Endothelial cell of umbilical vein (primary cell): Measurements from ENCODE around the gene P2RX3. TPM values are rescaled to one million over a fixed set of nuclear protein-coding genes. Genes with fewer than 3 reads are reported as not detected.

ENCODE experiments used
- BruUV-seq: library from RNA; stranded (reverse); fragments of 400-500 nt; replicated peaks from 2 replicates; lab custom pipeline; 2021; lab: Mats Ljungman, UMichigan
- CTCF ChIA-PET: fragments of 300-600, 350-600 bp; sonication (Branson Sonifier 250); formaldehyde crosslinking; loops from one replicate; lab custom pipeline; 2021; ENCODE audit warnings: antibody characterized with exemption, inconsistent platforms; lab: Charles Lee
- POLR2A ChIA-PET: fragments of 300-600, 350-600 bp; sonication (Branson Sonifier 250); formaldehyde crosslinking; loops from one replicate; lab custom pipeline; 2021; ENCODE audit warnings: antibody characterized with exemption, inconsistent platforms; lab: Charles Lee
- DNase-seq: peaks from one replicate; pipeline ENCODE4 v3.0.0-alpha.2; 2011; ENCODE audit warnings: low read depth, low spot score
- FAIRE-seq: peaks from 2 replicates; lab custom pipeline; 2011; peaks lifted over from hg19 to GRCh38; lab: Jason Lieb, UNC
- H2AFZ ChIP-seq: 2 replicates; pipeline ENCODE4 v1.6.0; 2012; ENCODE audit warnings: low read depth, low read length, control low read depth, inconsistent platforms
- H3K27ac ChIP-seq: 2 replicates; pipeline ENCODE4 v1.5.1; 2011; ENCODE audit warnings: low read depth, mild to moderate bottlenecking, control low read depth, low read length, moderate library complexity; ENCODE audit not compliant: insufficient read depth
- H3K27me3 ChIP-seq, 2 experiments: 2 replicates each; pipeline versions ENCODE4 v1.6.0 to v1.6.1; 2011; ENCODE audit warnings: low read length in 2 of 2, mixed read lengths in 1 of 2; ENCODE audit not compliant: control insufficient read depth in 2 of 2, insufficient read depth in 2 of 2
- H3K36me3 ChIP-seq, 2 experiments: 2 replicates in 1 of 2; 3 replicates in 1 of 2; pipeline ENCODE4 v1.5.1; 2011; ENCODE audit warnings: low read length in 2 of 2, mild to moderate bottlenecking in 1 of 2, moderate library complexity in 1 of 2; ENCODE audit not compliant: control insufficient read depth in 2 of 2, insufficient read depth in 2 of 2; ENCODE audit errors: extremely low read depth in 1 of 2
- H3K4me1 ChIP-seq: 3 replicates; pipeline ENCODE4 v1.5.1; 2011; ENCODE audit warnings: mild to moderate bottlenecking, low read length; ENCODE audit not compliant: control insufficient read depth, insufficient read depth; ENCODE audit errors: extremely low read depth
- H3K4me2 ChIP-seq: 2 replicates; pipeline ENCODE4 v1.6.1; 2011; ENCODE audit warnings: low read length, control low read depth, mixed read lengths; ENCODE audit not compliant: insufficient read depth
- H3K4me3 ChIP-seq, 3 experiments: fragments of 200-600 bp in 1 of 3; sonication (generic), shearing (Covaris generic) in 1 of 3; replicated peaks in 1 of 3; 2 replicates each; pipeline ENCODE4 v1.5.1; 2011 to 2016; ENCODE audit warnings: control low read depth in 3 of 3, low read length in 3 of 3, mild to moderate bottlenecking in 2 of 3, inconsistent platforms in 1 of 3, low read depth in 1 of 3, moderate library complexity in 1 of 3; ENCODE audit not compliant: insufficient read depth in 1 of 3
- H3K79me2 ChIP-seq: 2 replicates; pipeline ENCODE4 v1.6.0; 2012; ENCODE audit warnings: low read length, inconsistent platforms; ENCODE audit not compliant: control insufficient read depth, insufficient read depth
- H3K9ac ChIP-seq: replicated peaks from 2 replicates; pipeline ENCODE3; 2011; ENCODE audit warnings: low read length, control low read depth; ENCODE audit not compliant: insufficient read depth; ENCODE audit errors: extremely low read depth
- H3K9me1 ChIP-seq: replicated peaks from 3 replicates; pipeline ENCODE4 v1.6.0; 2011; ENCODE audit warnings: mild to moderate bottlenecking, low read length; ENCODE audit not compliant: control insufficient read depth, insufficient read depth; ENCODE audit errors: extremely low read depth
- H3K9me3 ChIP-seq: replicated peaks from 2 replicates; pipeline ENCODE4 v1.5.1; 2012; ENCODE audit warnings: low read length, inconsistent platforms; ENCODE audit not compliant: control insufficient read depth, insufficient read depth
- H4K20me1 ChIP-seq: replicated peaks from 2 replicates; pipeline ENCODE3; 2011; ENCODE audit warnings: mild to moderate bottlenecking, low read length; ENCODE audit not compliant: control insufficient read depth, insufficient read depth; ENCODE audit errors: extremely low read depth
- CTCF ChIP-seq, 2 donors: IDR thresholded peaks; 1 replicate in 1 of 2; 2 replicates in 1 of 2; pipeline ENCODE4 v1.5.1; 2011; ENCODE audit warnings: low read length in 2 of 2, mild to moderate bottlenecking in 2 of 2, moderate library complexity in 2 of 2, control low read depth in 1 of 2, inconsistent platforms in 1 of 2, low read depth in 1 of 2; ENCODE audit not compliant: insufficient read depth in 1 of 2; ENCODE audit errors: extremely low read depth in 1 of 2
- EZH2 ChIP-seq: IDR thresholded peaks from 2 replicates; pipeline ENCODE4 v1.6.1; 2012; ENCODE audit warnings: borderline replicate concordance, low read depth, mild to moderate bottlenecking, moderate library complexity, low read length, inconsistent platforms; ENCODE audit not compliant: severe bottlenecking
- FOS ChIP-seq: IDR thresholded peaks from 2 replicates; pipeline ENCODE4 v1.6.1; 2011; ENCODE audit warnings: mild to moderate bottlenecking, low read length, moderate library complexity, borderline replicate concordance; ENCODE audit not compliant: insufficient read depth
- GATA2 ChIP-seq: IDR thresholded peaks from 2 replicates; pipeline ENCODE4 v1.7.0; 2011; ENCODE audit warnings: low read depth, mild to moderate bottlenecking, moderate library complexity, mixed read lengths, low read length; ENCODE audit not compliant: insufficient read length, insufficient read depth
- JUN ChIP-seq: IDR thresholded peaks from 2 replicates; pipeline ENCODE4 v1.6.1; 2011; ENCODE audit warnings: borderline replicate concordance, low read depth; ENCODE audit not compliant: insufficient read length, insufficient read depth
- MAX ChIP-seq: IDR thresholded peaks from 2 replicates; pipeline ENCODE4 v1.6.1; 2011; ENCODE audit not compliant: insufficient read depth, insufficient read length
- MYC ChIP-seq: IDR thresholded peaks from one replicate; pipeline ENCODE4 v1.6.1; 2011; ENCODE audit warnings: mild to moderate bottlenecking, low read depth, low read length
- POLR2A ChIP-seq: IDR thresholded peaks from 2 replicates; pipeline ENCODE4 v1.6.1; 2012; ENCODE audit warnings: low read depth, mild to moderate bottlenecking, control low read depth, low read length
- POLR2AphosphoS5 ChIP-seq: IDR thresholded peaks from 2 replicates; pipeline ENCODE4 v1.6.1; 2012; ENCODE audit warnings: low read depth, mild to moderate bottlenecking, control low read depth, low read length, moderate library complexity; ENCODE audit not compliant: insufficient read depth
- dilution Hi-C: fragments of 300-500 bp; cut with MboI; formaldehyde crosslinking; loops from one replicate; pipeline ENCODE4 v1.15.0; 2019; ENCODE audit warnings: low sequenced_read_pairs; ENCODE audit not compliant: extremely low pct_ligation_motif_present
- intact Hi-C: fragments of 100-400 bp; cut with micrococcal nuclease; formaldehyde crosslinking; loops from one replicate; pipeline ENCODE4 v1.10.0; 2022
- polyA plus RNA-seq, 4 experiments: library from polyadenylated mRNA; depleted of rRNA in 3 of 4; stranded (reverse) in 3 of 4; unstranded in 1 of 4; fragments of >200 nt; gene quantifications; 2 replicates each; pipeline versions ENCODE4 v1.2.1 to v1.2.3, GENCODE V29; 2011 to 2012; ENCODE audit warnings: missing spikeins in 1 of 4
- total RNA-seq: library from RNA; stranded (reverse); gene quantifications from 2 replicates; pipeline ENCODE4 v1.2.3, GENCODE V29; 2021

The P2RX3 gene
- total and polyA plus RNA-seq, 2 donors (not counting 3 experiments of a cell fraction or from before 2014, with no cell fraction given): not detected

GRCh38 chr11:57386178-57386940 lies 48.2 kb downstream of the P2RX3 start:
- peaks cover 3 to 5% of the 10 kb centered on the region in 2 experiments for H3K27me3 ChIP-seq
- H3K9me3 ChIP-seq: no peaks in the 10 kb centered on the region
- H3K4me1 ChIP-seq: no peaks in the 10 kb centered on the region
- no peaks in the 10 kb centered on the region for H4K20me1 ChIP-seq
- CTCF ChIA-PET: interaction anchor here (0.8 to 2.8 kb wide), 9 partner anchors 14 to 140 kb away, joined by 3 to 15 read pairs (median 4); no protein-coding TSS in a partner anchor
- H3K36me3 ChIP-seq: no peaks in the 10 kb centered on the region
- H3K27ac ChIP-seq: no peak overlapping the region
- no peaks in the 10 kb centered on the region for H3K9me1 ChIP-seq
- intact Hi-C loops: no loop called here
- H3K4me2 ChIP-seq: no peak overlapping the region
- dilution Hi-C loops: no loop called here
- no peaks in the 10 kb centered on the region for H3K79me2 ChIP-seq
- FAIRE-seq (no peak), DNase-seq (no peak)
- POLR2A ChIA-PET: no interaction called here
- no TSS peak for BruUV-seq
- no peak for TF ChIP-seq EZH2
- no peak for TF ChIP-seq MYC
- no peak for TF ChIP-seq FOS
- no peak for TF ChIP-seq POLR2AphosphoS5
- TF ChIP-seq CTCF (IDR thresholded peaks at IDR 0.05; ENCODE audit: extremely low read depth in 1 of 2, insufficient read depth in 1 of 2, low read depth in 1 of 2, low read length in 2 of 2): no peak
- TF ChIP-seq JUN: no peak
- no peak for TF ChIP-seq GATA2
- no peak for TF ChIP-seq POLR2A
- no peak for TF ChIP-seq MAX
- H3K9ac ChIP-seq: no peak overlapping the region
- H2AFZ ChIP-seq: no peak overlapping the region
- no peak overlapping the region for H3K4me3 ChIP-seq
